Progenitor cell of endocrine pancreas (in vitro differentiated cells): ENCODE measurements around the gene SPACA4. TPM values are rescaled to one million over a fixed set of nuclear protein-coding genes. Genes with fewer than 3 reads are reported as not detected.

ENCODE experiments used
- DNase-seq: peaks from one replicate; pipeline ENCODE4 v3.0.0; 2021; ENCODE audit warnings: low spot score; ENCODE audit not compliant: unreplicated experiment
- H3K27ac Mint-ChIP-seq: 2 replicates; pipeline ENCODE4 v1.8.0; 2021; ENCODE audit warnings: mild to moderate bottlenecking, moderate library complexity, mixed read lengths
- H3K27me3 Mint-ChIP-seq: 2 replicates; pipeline ENCODE4 v1.8.0; 2021; ENCODE audit warnings: mixed read lengths
- H3K36me3 Mint-ChIP-seq: 2 replicates; pipeline ENCODE4 v1.8.0; 2022; ENCODE audit warnings: mixed read lengths; ENCODE audit not compliant: insufficient read depth
- H3K4me1 Mint-ChIP-seq: 2 replicates; pipeline ENCODE4 v1.8.0; 2021; ENCODE audit warnings: low read depth, mixed read lengths
- H3K4me3 Mint-ChIP-seq: 2 replicates; pipeline ENCODE4 v1.8.0; 2021; ENCODE audit warnings: low read depth, mild to moderate bottlenecking, moderate library complexity, mixed read lengths
- H3K9me3 Mint-ChIP-seq: 2 replicates; pipeline ENCODE4 v1.8.0; 2021; ENCODE audit warnings: low read depth, mixed read lengths
- total RNA-seq: library from RNA; stranded (reverse); gene quantifications from 2 replicates; pipeline ENCODE4 v1.2.1, GENCODE V29; 2021
- TF ChIP-seq, protein P1 (sequence below): fragments of 200-600 bp; sonication (generic); IDR thresholded peaks from one replicate; pipeline ENCODE4 v1.5.0; 2021; ENCODE audit warnings: antibody characterized with exemption, mild to moderate bottlenecking; ENCODE audit not compliant: unreplicated experiment

The SPACA4 gene
- total RNA-seq, 1 donor from 2014 or later = not detected

DNA sequence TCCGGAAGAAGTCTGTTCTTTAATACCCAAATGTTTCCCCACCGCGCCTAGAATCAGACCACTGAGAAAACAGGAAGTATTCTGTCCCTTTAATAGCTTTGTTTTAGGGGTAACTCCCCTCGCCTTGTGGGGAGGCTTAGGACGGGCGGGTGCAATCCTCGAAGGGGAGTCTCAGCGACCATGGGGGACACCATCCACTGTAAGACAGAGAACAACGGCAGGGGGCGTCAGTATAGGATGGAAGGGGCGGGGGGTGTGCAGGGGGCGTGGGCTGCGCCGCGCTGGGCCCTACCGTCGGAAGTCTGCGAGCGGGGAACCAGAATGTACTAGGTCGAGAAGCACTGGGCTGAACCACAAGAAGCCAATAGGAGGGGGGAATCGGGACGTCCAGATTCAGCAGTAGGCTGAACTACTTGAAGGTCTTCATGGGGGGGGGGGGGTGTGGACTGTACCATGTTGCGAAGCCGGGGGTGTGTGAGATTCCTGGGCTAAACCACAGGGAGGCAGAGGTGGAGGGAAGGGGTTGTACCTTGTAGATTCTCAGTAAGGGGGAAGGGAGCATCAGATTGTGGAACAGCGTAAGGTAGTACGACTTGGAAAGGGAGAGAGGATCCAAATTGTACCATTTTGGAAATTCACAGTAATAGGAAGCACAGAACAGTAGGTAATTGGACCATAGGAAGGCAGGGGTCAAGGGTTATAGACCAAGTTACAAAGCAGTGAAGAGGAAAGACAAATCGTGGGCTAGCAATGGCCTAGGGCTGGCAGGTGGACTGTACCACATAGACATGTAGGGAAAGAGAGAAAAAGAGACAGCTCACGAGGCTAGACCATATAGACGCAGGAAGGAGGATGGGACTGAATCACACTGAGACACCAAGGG is 31.6 kb downstream of the SPACA4 start:
- H3K27ac Mint-ChIP-seq = peak overlapping the region; percentile 97
- H3K4me1 Mint-ChIP-seq = peaks cover 16% of the 10 kb centered on the region
- H3K36me3 Mint-ChIP-seq = no peaks in the 10 kb centered on the region
- DNase-seq = peak; percentile 62
- H3K9me3 Mint-ChIP-seq = no peaks in the 10 kb centered on the region
- H3K27me3 Mint-ChIP-seq = peaks cover 16% of the 10 kb centered on the region
- TF ChIP-seq, protein P1, sequence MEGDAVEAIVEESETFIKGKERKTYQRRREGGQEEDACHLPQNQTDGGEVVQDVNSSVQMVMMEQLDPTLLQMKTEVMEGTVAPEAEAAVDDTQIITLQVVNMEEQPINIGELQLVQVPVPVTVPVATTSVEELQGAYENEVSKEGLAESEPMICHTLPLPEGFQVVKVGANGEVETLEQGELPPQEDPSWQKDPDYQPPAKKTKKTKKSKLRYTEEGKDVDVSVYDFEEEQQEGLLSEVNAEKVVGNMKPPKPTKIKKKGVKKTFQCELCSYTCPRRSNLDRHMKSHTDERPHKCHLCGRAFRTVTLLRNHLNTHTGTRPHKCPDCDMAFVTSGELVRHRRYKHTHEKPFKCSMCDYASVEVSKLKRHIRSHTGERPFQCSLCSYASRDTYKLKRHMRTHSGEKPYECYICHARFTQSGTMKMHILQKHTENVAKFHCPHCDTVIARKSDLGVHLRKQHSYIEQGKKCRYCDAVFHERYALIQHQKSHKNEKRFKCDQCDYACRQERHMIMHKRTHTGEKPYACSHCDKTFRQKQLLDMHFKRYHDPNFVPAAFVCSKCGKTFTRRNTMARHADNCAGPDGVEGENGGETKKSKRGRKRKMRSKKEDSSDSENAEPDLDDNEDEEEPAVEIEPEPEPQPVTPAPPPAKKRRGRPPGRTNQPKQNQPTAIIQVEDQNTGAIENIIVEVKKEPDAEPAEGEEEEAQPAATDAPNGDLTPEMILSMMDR = peak; percentile 24
- H3K4me3 Mint-ChIP-seq = peak overlapping the region; percentile 85

DNA sequence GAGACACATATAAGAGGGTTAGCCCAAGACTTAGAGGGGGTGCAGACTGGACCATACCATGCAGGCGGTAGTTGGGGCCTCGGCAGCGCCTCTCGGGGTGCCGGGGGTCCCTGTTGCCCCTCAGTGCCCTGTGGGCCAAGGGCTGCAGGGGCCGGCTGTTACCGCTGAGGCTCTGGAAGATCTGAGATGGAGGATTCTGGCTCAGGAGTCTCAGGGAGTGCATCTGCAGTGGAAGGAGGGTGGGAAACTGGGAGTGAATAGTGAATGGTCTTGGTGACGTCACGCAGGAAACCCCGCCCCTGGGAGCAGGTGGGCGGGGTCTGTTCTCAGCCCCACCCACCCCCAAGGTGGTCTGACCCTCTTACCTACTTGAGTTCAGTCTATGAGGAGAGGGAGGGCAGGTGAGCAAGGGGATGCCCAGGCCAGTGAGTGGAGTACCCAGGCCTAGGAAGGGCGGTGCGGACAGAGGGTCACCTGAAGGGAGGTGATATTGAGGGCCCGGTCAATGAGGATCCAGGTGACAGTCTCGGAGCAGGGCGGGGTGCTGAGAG is 32.4 kb downstream of the SPACA4 start:
- no peak for DNase-seq
- H3K4me3 Mint-ChIP-seq = no peak overlapping the region
- TF ChIP-seq, protein P1 = no peak
- peaks cover 13% of the 10 kb centered on the region for H3K4me1 Mint-ChIP-seq
- H3K27me3 Mint-ChIP-seq = peaks cover 16% of the 10 kb centered on the region
- H3K36me3 Mint-ChIP-seq = no peaks in the 10 kb centered on the region
- H3K9me3 Mint-ChIP-seq = no peaks in the 10 kb centered on the region
- peak overlapping the region; percentile 33 for H3K27ac Mint-ChIP-seq

DNA sequence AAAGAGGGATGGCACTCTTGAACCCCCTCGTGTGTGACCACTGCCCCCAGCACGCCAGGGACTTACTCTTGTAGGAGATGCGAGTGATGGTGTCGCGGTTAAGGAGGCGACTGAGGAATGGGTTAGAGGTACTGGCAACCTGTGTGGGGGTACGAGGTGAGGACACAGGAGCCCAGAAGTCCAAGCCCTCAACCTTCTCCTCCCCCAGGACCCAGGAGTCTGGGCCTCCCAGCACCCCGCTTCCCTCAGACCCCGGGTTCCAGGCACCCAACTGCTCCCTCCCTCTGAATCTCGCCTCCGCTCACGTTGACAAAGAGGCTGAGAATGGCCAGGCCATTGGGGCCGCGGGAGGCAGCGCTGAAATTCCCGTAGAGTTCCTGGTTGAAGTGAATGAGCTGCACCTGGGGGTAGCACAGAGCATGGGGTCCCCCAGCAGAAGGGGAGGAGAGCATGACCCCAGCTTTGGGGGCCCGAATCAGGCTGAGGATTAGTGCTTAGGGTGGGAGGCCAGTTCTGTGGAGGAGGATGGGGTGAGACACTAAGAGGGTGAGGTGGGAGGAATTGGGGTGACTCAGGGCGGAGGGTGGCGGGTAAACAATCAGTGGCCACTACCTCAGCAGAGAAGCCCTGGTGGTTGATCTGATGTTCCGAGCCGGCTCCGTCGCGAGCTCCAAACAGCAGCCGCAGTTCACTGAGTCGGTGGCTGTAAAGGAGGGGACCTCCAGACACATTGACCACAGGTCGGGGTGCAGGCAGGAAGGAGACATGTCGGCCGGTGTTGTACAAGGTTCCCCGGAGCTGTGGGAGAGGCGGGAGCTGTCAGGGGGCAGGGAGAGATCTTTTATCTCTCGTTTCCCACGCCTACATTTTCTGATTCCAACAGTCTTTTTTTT is 33.2 kb downstream of the SPACA4 start:
- Mint-ChIP-seq H3K36me3 (no peaks in the 10 kb centered on the region), H3K4me1 (peaks cover 9% of the 10 kb centered on the region), H3K27ac (peak overlapping the region; percentile 91), H3K9me3 (no peaks in the 10 kb centered on the region), H3K27me3 (peaks cover 16% of the 10 kb centered on the region), H3K4me3 (no peak overlapping the region)
- TF ChIP-seq, protein P1 = no peak
- no peak for DNase-seq

DNA sequence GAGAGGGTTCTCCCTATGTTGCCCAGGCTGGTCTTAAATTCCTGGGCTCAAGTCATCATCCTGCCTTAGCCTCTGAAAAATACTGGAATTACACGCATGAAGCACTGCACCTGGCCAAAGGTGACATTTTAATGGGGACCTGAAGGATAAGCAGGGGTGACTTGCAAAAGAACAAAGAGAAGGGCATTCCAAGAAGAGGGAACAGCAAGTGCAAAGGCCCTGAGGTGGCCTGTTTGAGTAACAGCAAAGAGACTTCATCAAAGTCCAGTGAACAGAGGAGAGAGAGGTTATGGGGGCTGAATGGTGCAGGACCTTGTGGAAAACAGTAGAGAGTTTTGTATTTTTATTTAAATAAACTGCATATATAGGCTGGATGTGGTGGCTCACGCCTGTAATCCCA is 35.3 kb downstream of the SPACA4 start:
- Mint-ChIP-seq H3K4me3 (no peak overlapping the region), H3K27me3 (peaks cover 18% of the 10 kb centered on the region), H3K27ac (no peak overlapping the region), H3K9me3 (no peaks in the 10 kb centered on the region), H3K36me3 (no peaks in the 10 kb centered on the region), H3K4me1 (peaks cover 12% of the 10 kb centered on the region)
- DNase-seq = no peak
- TF ChIP-seq, protein P1 = no peak

DNA sequence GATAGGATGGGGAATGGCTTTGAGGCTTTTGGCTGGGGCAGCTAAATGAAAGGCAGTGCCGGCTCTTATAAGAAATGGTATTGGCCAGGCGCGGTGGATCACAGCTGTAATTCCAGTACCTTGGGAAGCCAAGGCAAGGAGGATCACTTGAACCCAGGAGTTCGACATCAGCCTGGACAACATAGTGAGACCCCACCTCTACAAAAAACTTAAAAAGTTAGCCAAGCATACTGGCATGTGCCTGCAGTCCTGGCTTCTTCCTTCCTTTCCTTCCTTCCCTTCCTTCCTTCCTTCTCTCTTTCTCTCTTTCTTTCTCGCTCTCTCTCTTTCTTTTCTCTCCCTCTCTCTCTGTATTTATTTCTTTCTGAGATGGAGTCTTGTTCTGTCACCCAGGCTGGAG is 36.3 kb downstream of the SPACA4 start:
- H3K27me3 Mint-ChIP-seq = peaks cover 18% of the 10 kb centered on the region
- no peak overlapping the region for H3K4me3 Mint-ChIP-seq

More for the DNA sequence above, 36.3 kb downstream of the SPACA4 start:
- Mint-ChIP-seq H3K4me1 (peaks cover 11% of the 10 kb centered on the region), H3K9me3 (no peaks in the 10 kb centered on the region), H3K27ac (no peak overlapping the region), H3K36me3 (no peaks in the 10 kb centered on the region)
- TF ChIP-seq, protein P1 = no peak
- no peak for DNase-seq
